HepG2 (cell line): ENCODE results near the gene ANXA3. TPM values are rescaled to one million over a fixed set of nuclear protein-coding genes. Genes with fewer than 3 reads are reported as not detected.

Experiments
- ATAC-seq: fragments of 200-7000 bp; cut with Tn5 transposase; 3 replicates; pipeline ENCODE4 v1.9.1; 2020; ENCODE audit warnings: mild to moderate bottlenecking, moderate library complexity
- BruUV-seq: library from RNA; stranded (reverse); fragments of 400-500 nt; replicated peaks from 2 replicates; lab custom pipeline; 2021; lab: Mats Ljungman, UMichigan
- CTCF ChIA-PET: fragments of 300-600 bp; formaldehyde crosslinking; extraction: SDS; loops from one replicate; lab custom pipeline; 2021; ENCODE audit warnings: low total read pairs, inconsistent platforms, low intra/inter-chr PET ratio; lab: Yijun Ruan, JAX
- POLR2A ChIA-PET: fragments of 350-600 bp; sonication (Branson Sonifier 250); formaldehyde crosslinking; loops from one replicate; lab custom pipeline; 2020; ENCODE audit warnings: antibody characterized with exemption, inconsistent platforms; lab: Yijun Ruan, JAX
- DNase-seq: peaks from one replicate; pipeline ENCODE4 v3.0.0-alpha.2; 2015; ENCODE audit warnings: low spot score
- FAIRE-seq: peaks from 3 replicates; lab custom pipeline; 2011; peaks lifted over from hg19 to GRCh38; lab: Jason Lieb, UNC
- H2AFZ ChIP-seq: one replicate; pipeline ENCODE4 v1.6.1; 2011; ENCODE audit warnings: low read length, inconsistent platforms
- H3K27ac ChIP-seq: fragments of 300-600 bp; 3 replicates; pipeline ENCODE4 v1.8.0; 2011; ENCODE audit warnings: mixed run types, mild to moderate bottlenecking, mixed read lengths, low read length, inconsistent platforms; ENCODE audit not compliant: insufficient read depth; ENCODE audit errors: extremely low read length
- H3K27me3 ChIP-seq, 2 experiments: fragments of 200-600 bp in 1 of 2; 2 replicates in 1 of 2; 3 replicates in 1 of 2; pipeline versions ENCODE4 v1.6.0 to v1.8.0; 2011; ENCODE audit warnings: low read length in 2 of 2, mild to moderate bottlenecking in 2 of 2, moderate library complexity in 2 of 2, inconsistent platforms in 1 of 2; ENCODE audit not compliant: insufficient read depth in 2 of 2, control insufficient read depth in 1 of 2
- H3K36me3 ChIP-seq, 2 experiments: fragments of 200-600 bp in 1 of 2; replicated peaks in 1 of 2; 2 replicates in 1 of 2; 3 replicates in 1 of 2; pipeline versions ENCODE4 v1.5.1 to v1.8.0; 2011; ENCODE audit warnings: low read length in 2 of 2, inconsistent platforms in 1 of 2; ENCODE audit not compliant: insufficient read depth in 2 of 2, control insufficient read depth in 1 of 2
- H3K4me1 ChIP-seq: 2 replicates; pipeline ENCODE4 v1.5.1; 2012; ENCODE audit warnings: low read length, inconsistent platforms; ENCODE audit not compliant: insufficient read depth
- H3K4me2 ChIP-seq: 2 replicates; pipeline ENCODE4 v1.6.0; 2011; ENCODE audit warnings: low read depth, low read length, inconsistent platforms
- H3K4me3 ChIP-seq, 3 experiments: fragments of 200-600 bp in 1 of 3; sonication (generic), shearing (Covaris generic) in 1 of 3; replicated peaks in 1 of 3; 2 replicates each; pipeline ENCODE4 v1.5.1; 2011 to 2016; ENCODE audit warnings: low read length in 3 of 3, inconsistent platforms in 2 of 3, low read depth in 2 of 3, mild to moderate bottlenecking in 2 of 3, control low read depth in 1 of 3, mixed read lengths in 1 of 3; ENCODE audit not compliant: insufficient read depth in 1 of 3
- H3K79me2 ChIP-seq: one replicate; pipeline ENCODE4 v1.6.1; 2011; ENCODE audit warnings: low read length, inconsistent platforms; ENCODE audit not compliant: insufficient read depth
- H3K9ac ChIP-seq: 2 replicates; pipeline ENCODE4 v1.6.0; 2011; ENCODE audit warnings: mild to moderate bottlenecking, low read depth, low read length, inconsistent platforms; ENCODE audit not compliant: insufficient read depth
- H3K9me3 ChIP-seq: 2 replicates; pipeline ENCODE4 v1.5.1; 2012; ENCODE audit warnings: mild to moderate bottlenecking, low read length
- H4K20me1 ChIP-seq: 2 replicates; pipeline ENCODE4 v1.6.0; 2011; ENCODE audit warnings: inconsistent platforms, mild to moderate bottlenecking, low read length, moderate library complexity; ENCODE audit not compliant: insufficient read depth
- CENPBD1 ChIP-seq: sonication (generic); formaldehyde crosslinking; IDR thresholded peaks from 2 replicates; pipeline ENCODE4 v1.8.0; 2022; ENCODE audit warnings: missing genetic modification reagents, low read depth, mild to moderate bottlenecking, borderline replicate concordance
- IKZF4 ChIP-seq: sonication (generic); formaldehyde crosslinking; IDR thresholded peaks from 2 replicates; pipeline ENCODE4 v1.5.1; 2020; ENCODE audit warnings: borderline replicate concordance, mild to moderate bottlenecking, low read depth, missing genetic modification reagents; ENCODE audit errors: not compliant biosample characterization
- NFKB2 ChIP-seq: sonication (generic); formaldehyde crosslinking; IDR thresholded peaks from 2 replicates; pipeline ENCODE4 v1.4.0; 2020; ENCODE audit warnings: missing genetic modification reagents, borderline replicate concordance
- PBX2 ChIP-seq: IDR thresholded peaks from 2 replicates; pipeline ENCODE4 v1.6.1; 2016; ENCODE audit warnings: control low read depth
- ZNF850 ChIP-seq: sonication (generic); formaldehyde crosslinking; conservative IDR thresholded peaks from 2 replicates; pipeline ENCODE4 v1.9.0; 2021; ENCODE audit warnings: mild to moderate bottlenecking, missing genetic modification reagents
- WGBS: methylation state at CpG from one replicate; pipeline ENCODE4 v1.1.6; 2017; ENCODE audit warnings: low lambda C conversion rate; 5-methylcytosine and 5-hydroxymethylcytosine counted together
- in situ Hi-C: cut with HindIII; loops from 2 replicates; pipeline ENCODE4 v1.10.0; 2017; ENCODE audit warnings: low pct_unique_long_range_greater_than_20kb; ENCODE audit not compliant: extremely low pct_ligation_motif_present
- intact Hi-C: fragments of 100-400 bp; cut with micrococcal nuclease; formaldehyde crosslinking; loops from one replicate; pipeline ENCODE4 v1.10.0; 2022; ENCODE audit not compliant: unreplicated experiment
- polyA plus RNA-seq, 8 experiments: library from polyadenylated mRNA; depleted of rRNA in 3 of 8; stranded (reverse) in 7 of 8; unstranded in 1 of 8; fragments of >200 nt; fragmentation: Illumina TruSeq in 4 of 8; extraction: Trizol in 4 of 8; gene quantifications; 2 replicates each; pipeline versions ENCODE4 v1.2.1 to v1.2.3, GENCODE V29; 2011 to 2016; ENCODE audit warnings: low read depth in 4 of 8, missing spikeins in 1 of 8, mixed read lengths in 1 of 8; ENCODE audit not compliant: insufficient read depth in 1 of 8
- total RNA-seq, 5 experiments: library from RNA; depleted of rRNA; stranded (reverse); fragments of >200 nt; fragmentation: Illumina TruSeq; extraction: Trizol; gene quantifications; 2 replicates each; pipeline ENCODE4 v1.2.3, GENCODE V29; 2016; ENCODE audit warnings: low read depth in 1 of 5

The ANXA3 gene
- total and polyA plus RNA-seq, 2 of the 13 experiments (the other 11 are each of a cell fraction or from before 2014, with no cell fraction given) = 6.5 to 6.9 TPM

GRCh38 chr4:78571804-78572203, 20.2 kb downstream of the ANXA3 start (continued):
- TF ChIP-seq CENPBD1 (CRISPR knock-in tag) (no peak), IKZF4 (CRISPR knock-in tag) (no peak), ZNF850 (CRISPR knock-in tag) (no peak)

- ATAC-seq (no peak), DNase-seq (no peak), FAIRE-seq (no peak)
- BruUV-seq = no TSS peak
- H4K20me1 ChIP-seq = no peaks in the 10 kb centered on the region
- in situ Hi-C loops (no loop called here), intact Hi-C loops (no loop called here)
- no peak overlapping the region for H2AFZ ChIP-seq
- 89% methylated on average over 3 of the region's 3 CpGs for WGBS
- no peaks in the 10 kb centered on the region for H3K9me3 ChIP-seq
- no peaks in the 10 kb centered on the region for H3K79me2 ChIP-seq
- POLR2A ChIA-PET = interaction anchor here (0.6 kb wide), 1 partner anchor 196 kb away, joined by 4 read pairs; no protein-coding TSS in a partner anchor
- TF ChIP-seq NFKB2 (CRISPR knock-in tag) = no peak
- no peak for TF ChIP-seq PBX2 (CRISPR knock-in tag)
- CTCF ChIA-PET = no interaction called here
- no peak overlapping the region for H3K9ac ChIP-seq
- H3K36me3 ChIP-seq = no peaks in the 10 kb centered on the region
- H3K4me2 ChIP-seq = no peak overlapping the region
- H3K27me3 ChIP-seq = no peaks in the 10 kb centered on the region
- no peaks in the 10 kb centered on the region for H3K4me1 ChIP-seq
- no peak overlapping the region for H3K27ac ChIP-seq
- H3K4me3 ChIP-seq = no peak overlapping the region
These were observed 27.3 kb downstream of the ANXA3 start for GRCh38 chr4:78578674-78579425.
